Mesothelial cell of epicardium (in vitro differentiated cells): ENCODE measurements around the gene DNAI1. TPM values are rescaled to one million over a fixed set of nuclear protein-coding genes. Genes with fewer than 3 reads are reported as not detected.
"Not testable (repeated sequence)": the region's sequence is repeated elsewhere in the genome, so short reads cannot be mapped to it uniquely, and the experiment has no call there.

Experiments used
- DNase-seq, 2 experiments: peaks; one replicate each; pipeline ENCODE4 v3.0.0; 2021; ENCODE audit warnings: low spot score in 2 of 2; ENCODE audit not compliant: unreplicated experiment in 2 of 2
- H3K27ac Mint-ChIP-seq: 2 replicates; pipeline ENCODE4 v1.8.0; 2021; ENCODE audit warnings: mixed read lengths
- H3K27me3 Mint-ChIP-seq: 2 replicates; pipeline ENCODE4 v1.8.0; 2021; ENCODE audit warnings: low read depth, mixed read lengths
- H3K36me3 Mint-ChIP-seq: 2 replicates; pipeline ENCODE4 v1.8.0; 2021; ENCODE audit warnings: mixed read lengths
- H3K4me1 Mint-ChIP-seq: 2 replicates; pipeline ENCODE4 v1.8.0; 2021; ENCODE audit warnings: mixed read lengths
- H3K4me3 Mint-ChIP-seq: 2 replicates; pipeline ENCODE4 v1.8.0; 2021; ENCODE audit warnings: mild to moderate bottlenecking, moderate library complexity, mixed read lengths
- H3K9me3 Mint-ChIP-seq: 2 replicates; pipeline ENCODE4 v1.8.0; 2021; ENCODE audit warnings: mixed read lengths
- total RNA-seq: library from RNA; stranded (reverse); gene quantifications from 3 replicates; pipeline ENCODE4 v1.2.1, GENCODE V29; 2021
- TF ChIP-seq, protein P1 (sequence below): fragments of 200-600 bp; sonication (generic); IDR thresholded peaks from one replicate; pipeline ENCODE4 v1.5.0; 2021; ENCODE audit warnings: antibody characterized with exemption; ENCODE audit not compliant: unreplicated experiment

The DNAI1 gene
- total RNA-seq, 1 donor from 2014 or later = not detected

DNA sequence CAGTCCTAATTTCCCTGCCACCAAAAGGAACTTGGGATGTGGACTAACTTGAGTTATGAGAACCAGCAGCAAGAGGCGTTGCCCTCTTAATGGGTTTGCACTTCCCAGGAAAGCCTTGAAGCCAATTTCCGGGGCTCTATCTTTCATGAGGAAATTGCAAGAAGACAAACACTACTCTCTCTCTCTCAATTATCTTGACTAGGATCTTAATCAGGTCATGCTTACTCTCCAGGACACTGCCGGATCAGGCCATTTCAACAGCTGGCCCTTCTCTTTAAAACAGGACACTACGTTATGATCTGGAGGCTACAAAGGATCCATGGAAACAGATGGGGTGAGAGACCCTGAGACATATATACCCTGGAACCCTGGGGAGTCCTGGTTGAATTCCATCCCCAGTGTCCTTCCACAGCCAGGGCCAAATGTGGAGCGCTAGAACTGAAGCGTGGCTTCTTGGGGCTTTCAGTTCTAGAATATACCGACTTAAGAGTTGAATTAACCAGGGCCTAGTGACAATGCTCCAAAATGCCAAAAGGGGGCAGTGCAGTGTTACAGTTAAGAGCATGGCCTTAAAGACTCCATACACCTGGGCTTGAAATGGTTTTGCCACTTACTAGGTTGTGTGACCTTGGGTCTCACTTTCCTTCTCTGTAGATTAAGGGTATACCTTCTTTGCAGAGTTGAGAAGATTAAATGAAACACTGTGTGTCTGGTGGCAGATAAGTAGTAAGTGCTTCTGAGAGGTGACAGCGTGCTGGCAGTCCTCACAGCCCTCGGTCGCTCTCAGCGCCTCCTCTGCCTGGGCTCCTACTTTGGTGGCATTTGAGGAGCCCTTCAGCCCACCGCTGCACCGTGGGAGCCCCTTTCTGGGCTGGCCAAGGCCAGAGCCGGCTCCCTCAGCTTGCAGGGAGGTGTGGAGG lies 21.3 kb upstream of the DNAI1 start:
- DNase-seq = peak in 1 of 2 experiments; percentile 44
- TF ChIP-seq, protein P1, sequence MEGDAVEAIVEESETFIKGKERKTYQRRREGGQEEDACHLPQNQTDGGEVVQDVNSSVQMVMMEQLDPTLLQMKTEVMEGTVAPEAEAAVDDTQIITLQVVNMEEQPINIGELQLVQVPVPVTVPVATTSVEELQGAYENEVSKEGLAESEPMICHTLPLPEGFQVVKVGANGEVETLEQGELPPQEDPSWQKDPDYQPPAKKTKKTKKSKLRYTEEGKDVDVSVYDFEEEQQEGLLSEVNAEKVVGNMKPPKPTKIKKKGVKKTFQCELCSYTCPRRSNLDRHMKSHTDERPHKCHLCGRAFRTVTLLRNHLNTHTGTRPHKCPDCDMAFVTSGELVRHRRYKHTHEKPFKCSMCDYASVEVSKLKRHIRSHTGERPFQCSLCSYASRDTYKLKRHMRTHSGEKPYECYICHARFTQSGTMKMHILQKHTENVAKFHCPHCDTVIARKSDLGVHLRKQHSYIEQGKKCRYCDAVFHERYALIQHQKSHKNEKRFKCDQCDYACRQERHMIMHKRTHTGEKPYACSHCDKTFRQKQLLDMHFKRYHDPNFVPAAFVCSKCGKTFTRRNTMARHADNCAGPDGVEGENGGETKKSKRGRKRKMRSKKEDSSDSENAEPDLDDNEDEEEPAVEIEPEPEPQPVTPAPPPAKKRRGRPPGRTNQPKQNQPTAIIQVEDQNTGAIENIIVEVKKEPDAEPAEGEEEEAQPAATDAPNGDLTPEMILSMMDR = peak; percentile 54
- no peaks in the 10 kb centered on the region for H3K9me3 Mint-ChIP-seq
- no peaks in the 10 kb centered on the region for H3K27me3 Mint-ChIP-seq
- H3K4me3 Mint-ChIP-seq = no peak overlapping the region
- no peak overlapping the region for H3K27ac Mint-ChIP-seq
- peaks cover 7% of the 10 kb centered on the region for H3K4me1 Mint-ChIP-seq
- H3K36me3 Mint-ChIP-seq = peaks cover 2% of the 10 kb centered on the region

DNA sequence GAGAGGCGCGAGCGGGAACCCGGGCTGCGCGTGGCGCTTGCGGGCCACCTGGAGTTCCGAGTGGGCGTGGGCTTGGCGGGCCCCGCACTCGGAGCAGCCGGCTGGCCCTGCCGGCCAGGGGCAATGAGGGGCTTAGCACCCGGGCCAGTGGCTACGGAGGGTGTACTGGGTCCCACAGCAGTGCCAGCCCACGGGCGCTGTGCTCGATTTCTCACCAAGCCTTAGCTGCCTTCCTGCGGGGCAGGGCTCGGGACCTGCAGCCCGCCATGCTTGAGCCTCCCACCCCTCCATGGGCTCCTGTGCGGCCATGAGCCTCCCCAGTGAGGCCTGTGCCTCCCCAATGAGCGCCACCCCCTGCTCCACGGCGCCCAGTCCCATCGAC lies 20.7 kb upstream of the DNAI1 start:
- not testable (repeated sequence) for H3K27ac Mint-ChIP-seq, H3K4me3 Mint-ChIP-seq, H3K36me3 Mint-ChIP-seq, H3K9me3 Mint-ChIP-seq, H3K27me3 Mint-ChIP-seq, H3K4me1 Mint-ChIP-seq, DNase-seq

DNA sequence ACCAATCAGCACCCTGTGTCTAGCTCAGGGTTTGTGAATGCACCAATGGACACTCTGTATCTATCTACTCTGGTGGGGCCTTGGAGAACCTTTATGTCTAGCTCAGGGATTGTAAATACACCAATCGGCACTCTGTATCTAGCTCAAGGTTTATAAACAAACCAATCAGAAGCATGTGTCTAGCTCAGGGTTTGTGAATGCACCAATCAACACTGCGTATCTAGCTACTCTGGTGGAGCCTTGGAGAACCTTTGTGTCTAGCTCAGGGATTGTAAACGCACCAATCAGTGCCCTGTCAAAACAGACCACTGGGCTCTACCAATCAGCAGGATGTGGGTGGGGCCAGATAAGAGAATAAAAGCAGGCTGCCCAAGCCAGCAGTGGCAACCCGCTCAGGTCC lies 20.1 kb upstream of the DNAI1 start:
- H3K27me3 Mint-ChIP-seq, H3K36me3 Mint-ChIP-seq, H3K9me3 Mint-ChIP-seq, H3K27ac Mint-ChIP-seq, DNase-seq, H3K4me1 Mint-ChIP-seq, H3K4me3 Mint-ChIP-seq: not testable (repeated sequence)

DNA sequence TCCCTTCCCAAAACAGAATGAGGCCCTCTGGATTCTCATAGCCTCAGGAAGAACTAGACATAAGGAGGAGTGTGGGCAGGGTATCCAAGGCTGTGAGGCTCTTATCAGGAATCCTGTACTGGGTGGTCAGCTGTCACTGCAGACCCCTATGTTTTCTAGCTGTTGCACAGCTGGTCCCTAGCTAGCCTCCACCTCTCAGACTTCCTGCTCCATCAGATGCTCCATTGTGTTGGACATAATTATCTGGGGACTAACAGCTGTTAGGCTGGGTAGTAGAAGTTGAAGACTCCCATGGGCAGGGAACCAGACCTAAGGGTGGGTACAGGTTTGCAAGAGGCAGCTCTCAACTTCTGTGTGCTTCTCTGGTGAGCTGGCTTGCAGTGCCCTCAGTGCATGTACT lies 18.6 kb upstream of the DNAI1 start:
- DNase-seq = no peak
- peaks cover 7% of the 10 kb centered on the region for H3K4me1 Mint-ChIP-seq
- no peak overlapping the region for H3K27ac Mint-ChIP-seq
- H3K36me3 Mint-ChIP-seq = peaks cover 2% of the 10 kb centered on the region
- no peaks in the 10 kb centered on the region for H3K9me3 Mint-ChIP-seq
- no peak overlapping the region for H3K4me3 Mint-ChIP-seq
- TF ChIP-seq, protein P1 = no peak
- H3K27me3 Mint-ChIP-seq = no peaks in the 10 kb centered on the region

DNA sequence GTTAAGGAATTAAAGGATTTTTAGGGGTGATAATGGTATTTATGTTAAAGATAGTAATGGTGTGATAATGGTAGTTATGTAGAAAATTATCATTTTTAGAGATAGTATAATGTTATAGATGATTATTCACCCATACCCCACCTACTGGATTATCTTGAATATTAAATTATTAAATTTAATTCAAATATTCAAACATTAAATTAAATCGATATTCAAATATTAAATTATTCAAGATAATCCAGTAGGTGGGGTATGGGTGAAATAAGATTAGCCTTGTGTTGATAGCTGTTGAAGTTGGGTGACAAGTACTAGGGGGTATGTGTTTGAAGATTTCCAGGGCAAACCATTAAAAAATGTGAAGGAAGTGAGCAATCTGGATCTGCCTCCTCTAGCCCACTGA lies 15.8 kb upstream of the DNAI1 start:
- Mint-ChIP-seq H3K27ac (no peak overlapping the region), H3K27me3 (no peaks in the 10 kb centered on the region), H3K4me1 (peaks cover 7% of the 10 kb centered on the region)

DNA sequence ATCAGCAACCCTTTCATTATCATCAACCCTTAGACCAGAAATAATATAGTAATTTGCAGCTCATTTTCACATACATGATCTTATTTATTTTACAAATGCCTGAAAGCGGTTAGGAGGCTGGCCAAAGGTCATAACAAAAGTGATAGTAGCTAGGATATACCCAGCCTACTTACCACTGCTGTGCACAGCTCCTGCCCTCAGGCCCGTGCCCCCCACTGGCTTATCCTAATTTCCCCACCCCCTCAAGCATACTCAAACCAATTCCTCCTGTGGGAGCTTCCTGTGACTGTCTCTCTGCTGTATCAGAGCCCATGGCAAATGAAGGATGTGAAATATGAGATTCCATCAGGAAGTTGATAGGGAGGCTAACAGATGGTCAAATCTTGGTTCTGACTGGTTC lies 15.1 kb upstream of the DNAI1 start:
- peaks cover 7% of the 10 kb centered on the region for H3K4me1 Mint-ChIP-seq
- H3K27ac Mint-ChIP-seq = no peak overlapping the region
- H3K36me3 Mint-ChIP-seq = peaks cover 2% of the 10 kb centered on the region
- DNase-seq = no peak
- H3K9me3 Mint-ChIP-seq = no peaks in the 10 kb centered on the region
- no peak overlapping the region for H3K4me3 Mint-ChIP-seq
- no peaks in the 10 kb centered on the region for H3K27me3 Mint-ChIP-seq
- TF ChIP-seq, protein P1 = no peak

More for the DNA sequence above, 15.8 kb upstream of the DNAI1 start:
- no peak for DNase-seq
- Mint-ChIP-seq H3K9me3 (no peaks in the 10 kb centered on the region), H3K4me3 (no peak overlapping the region), H3K36me3 (peaks cover 2% of the 10 kb centered on the region)
- TF ChIP-seq, protein P1 = no peak
